ENCODE measurements around the gene MAEA.

DNA sequence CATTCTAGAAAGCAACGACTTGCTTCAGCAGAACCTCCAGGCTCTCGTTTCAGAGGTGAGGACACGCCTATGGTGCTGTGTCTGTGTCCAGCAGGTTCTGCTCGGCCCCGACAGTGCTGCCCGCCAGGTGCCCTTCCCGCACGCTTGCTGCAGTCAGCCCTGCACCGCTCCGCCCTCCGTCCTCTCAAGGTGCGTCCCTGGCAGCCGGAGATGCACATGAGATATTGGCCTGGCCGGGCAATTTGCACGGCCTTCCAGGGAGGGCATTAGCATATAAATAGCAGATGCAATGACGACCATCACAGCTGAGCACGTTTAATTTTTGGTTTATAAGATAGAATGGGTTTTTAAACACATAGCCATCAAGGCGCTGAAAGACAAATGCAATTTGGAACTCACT lies 71.7 kb downstream of the MAEA start:
- TF ChIP-seq, protein P1, sequence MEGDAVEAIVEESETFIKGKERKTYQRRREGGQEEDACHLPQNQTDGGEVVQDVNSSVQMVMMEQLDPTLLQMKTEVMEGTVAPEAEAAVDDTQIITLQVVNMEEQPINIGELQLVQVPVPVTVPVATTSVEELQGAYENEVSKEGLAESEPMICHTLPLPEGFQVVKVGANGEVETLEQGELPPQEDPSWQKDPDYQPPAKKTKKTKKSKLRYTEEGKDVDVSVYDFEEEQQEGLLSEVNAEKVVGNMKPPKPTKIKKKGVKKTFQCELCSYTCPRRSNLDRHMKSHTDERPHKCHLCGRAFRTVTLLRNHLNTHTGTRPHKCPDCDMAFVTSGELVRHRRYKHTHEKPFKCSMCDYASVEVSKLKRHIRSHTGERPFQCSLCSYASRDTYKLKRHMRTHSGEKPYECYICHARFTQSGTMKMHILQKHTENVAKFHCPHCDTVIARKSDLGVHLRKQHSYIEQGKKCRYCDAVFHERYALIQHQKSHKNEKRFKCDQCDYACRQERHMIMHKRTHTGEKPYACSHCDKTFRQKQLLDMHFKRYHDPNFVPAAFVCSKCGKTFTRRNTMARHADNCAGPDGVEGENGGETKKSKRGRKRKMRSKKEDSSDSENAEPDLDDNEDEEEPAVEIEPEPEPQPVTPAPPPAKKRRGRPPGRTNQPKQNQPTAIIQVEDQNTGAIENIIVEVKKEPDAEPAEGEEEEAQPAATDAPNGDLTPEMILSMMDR (IDR thresholded peaks at IDR 0.05) = no peak
- TF ChIP-seq POLR2A (IDR thresholded peaks at IDR 0.05) = no peak
